H9 (cell line): Measurements from ENCODE around the gene KATNIP. TPM values are rescaled to one million over a fixed set of nuclear protein-coding genes. Genes with fewer than 3 reads are reported as not detected.

ENCODE experiments used
- DNase-seq: peaks from one replicate; pipeline ENCODE4 v3.0.0-alpha.2; 2017
- H2AFZ ChIP-seq: one replicate; pipeline ENCODE4 v1.6.1; 2013; ENCODE audit warnings: mild to moderate bottlenecking, low read length, control low read depth, moderate library complexity
- H2AK5ac ChIP-seq: 2 replicates; pipeline ENCODE4 v1.6.1; 2013; ENCODE audit warnings: low read length, control low read depth, mixed read lengths; ENCODE audit not compliant: insufficient read length
- H2BK120ac ChIP-seq: one replicate; pipeline ENCODE4 v1.6.1; 2013; ENCODE audit warnings: low read depth, mild to moderate bottlenecking, low read length, control low read depth, inconsistent platforms; ENCODE audit not compliant: poor library complexity, severe bottlenecking
- H2BK12ac ChIP-seq: 2 replicates; pipeline ENCODE4 v1.6.1; 2013; ENCODE audit warnings: low read length, control low read depth, mixed read lengths, low read depth; ENCODE audit not compliant: insufficient read length
- H2BK15ac ChIP-seq: 2 replicates; pipeline ENCODE4 v1.6.1; 2013; ENCODE audit warnings: low read depth, low read length, control low read depth
- H2BK20ac ChIP-seq: one replicate; pipeline ENCODE4 v1.6.1; 2013; ENCODE audit warnings: low read depth, mild to moderate bottlenecking, low read length, control low read depth, inconsistent platforms; ENCODE audit not compliant: poor library complexity, severe bottlenecking
- H2BK5ac ChIP-seq: 2 replicates; pipeline ENCODE4 v1.6.1; 2013; ENCODE audit warnings: low read length, control low read depth, mixed read lengths; ENCODE audit not compliant: insufficient read length
- H3K14ac ChIP-seq: 2 replicates; pipeline ENCODE4 v1.6.1; 2013; ENCODE audit warnings: low read length, control low read depth; ENCODE audit not compliant: insufficient read depth
- H3K18ac ChIP-seq: 2 replicates; pipeline ENCODE4 v1.6.1; 2013; ENCODE audit warnings: low read depth, mild to moderate bottlenecking, mixed read lengths, low read length, control low read depth; ENCODE audit not compliant: insufficient read length
- H3K23ac ChIP-seq: 2 replicates; pipeline ENCODE4 v1.6.1; 2013; ENCODE audit warnings: low read length, control low read depth, mixed read lengths, low read depth; ENCODE audit not compliant: insufficient read length
- H3K23me2 ChIP-seq: 2 replicates; pipeline ENCODE4 v1.6.1; 2013; ENCODE audit warnings: low read depth, mild to moderate bottlenecking, mixed read lengths, low read length, control low read depth; ENCODE audit not compliant: insufficient read length, poor library complexity, severe bottlenecking
- H3K27ac ChIP-seq: 2 replicates; pipeline ENCODE4 v1.5.1; 2013; ENCODE audit warnings: low read length, control low read depth, mixed read lengths, low read depth; ENCODE audit not compliant: insufficient read length
- H3K27me3 ChIP-seq: 2 replicates; pipeline ENCODE4 v1.6.1; 2013; ENCODE audit warnings: low read length, control low read depth, inconsistent platforms; ENCODE audit not compliant: insufficient read depth
- H3K4ac ChIP-seq: 2 replicates; pipeline ENCODE4 v1.6.1; 2013; ENCODE audit warnings: low read depth, mild to moderate bottlenecking, control low read depth, inconsistent platforms, low read length, moderate library complexity
- H3K4me1 ChIP-seq: 2 replicates; pipeline ENCODE4 v1.6.1; 2013; ENCODE audit warnings: low read length, control low read depth, inconsistent platforms; ENCODE audit not compliant: insufficient read depth
- H3K4me2 ChIP-seq: 2 replicates; pipeline ENCODE4 v1.6.1; 2013; ENCODE audit warnings: low read length, control low read depth, mixed read lengths; ENCODE audit not compliant: insufficient read length, insufficient read depth
- H3K56ac ChIP-seq: 2 replicates; pipeline ENCODE4 v1.6.1; 2013; ENCODE audit warnings: low read depth, mild to moderate bottlenecking, mixed read lengths, low read length, control low read depth; ENCODE audit not compliant: insufficient read length
- H3K79me1 ChIP-seq: 2 replicates; pipeline ENCODE4 v1.6.1; 2013; ENCODE audit warnings: low read depth, mild to moderate bottlenecking, moderate library complexity, low read length, control low read depth, inconsistent platforms; ENCODE audit not compliant: insufficient read depth, poor library complexity, severe bottlenecking
- H3K79me2 ChIP-seq: 2 replicates; pipeline ENCODE4 v1.6.1; 2013; ENCODE audit warnings: low read length, control low read depth, inconsistent platforms; ENCODE audit not compliant: insufficient read depth
- H3K9ac ChIP-seq: 2 replicates; pipeline ENCODE4 v1.6.1; 2013; ENCODE audit warnings: low read length, control low read depth, mixed read lengths; ENCODE audit not compliant: insufficient read length; ENCODE audit errors: extremely low read depth
- H3K9me3 ChIP-seq: one replicate; pipeline ENCODE4 v1.6.1; 2013; ENCODE audit warnings: low read depth, low read length, inconsistent platforms; ENCODE audit not compliant: control insufficient read depth
- H3T11ph ChIP-seq: one replicate; pipeline ENCODE4 v1.6.1; 2013; ENCODE audit warnings: mild to moderate bottlenecking, low read length, control low read depth, inconsistent platforms
- H4K20me1 ChIP-seq: one replicate; pipeline ENCODE4 v1.6.1; 2013; ENCODE audit not compliant: control insufficient read depth, insufficient read length, insufficient read depth
- H4K5ac ChIP-seq: 2 replicates; pipeline ENCODE4 v1.6.1; 2013; ENCODE audit warnings: low read depth, mild to moderate bottlenecking, mixed read lengths, low read length, control low read depth; ENCODE audit not compliant: insufficient read length
- H4K8ac ChIP-seq: replicated peaks from 2 replicates; pipeline ENCODE4 v1.6.1; 2013; ENCODE audit warnings: low read length, control low read depth, mixed read lengths, low read depth; ENCODE audit not compliant: insufficient read length
- H4K91ac ChIP-seq: 2 replicates; pipeline ENCODE4 v1.6.1; 2013; ENCODE audit warnings: low read depth, mild to moderate bottlenecking, moderate library complexity, mixed read lengths, low read length, control low read depth; ENCODE audit not compliant: insufficient read length
- H3K27ac Mint-ChIP-seq, 3 experiments: 2 replicates in 2 of 3; 3 replicates in 1 of 3; pipeline ENCODE4 v1.8.0; 2020 to 2021; ENCODE audit warnings: mixed read lengths in 3 of 3, mild to moderate bottlenecking in 1 of 3, moderate library complexity in 1 of 3
- H3K27me3 Mint-ChIP-seq: 2 replicates; pipeline ENCODE4 v1.8.0; 2021; ENCODE audit warnings: low read depth, mild to moderate bottlenecking, moderate library complexity, mixed read lengths
- H3K36me3 Mint-ChIP-seq, 3 experiments: 2 replicates in 2 of 3; 3 replicates in 1 of 3; pipeline ENCODE4 v1.8.0; 2020 to 2021; ENCODE audit warnings: low read depth in 3 of 3, mixed read lengths in 3 of 3; ENCODE audit not compliant: insufficient read depth in 1 of 3
- H3K4me1 Mint-ChIP-seq, 2 experiments: 2 replicates each; pipeline ENCODE4 v1.8.0; 2020; ENCODE audit warnings: mixed read lengths in 2 of 2
- H3K4me3 Mint-ChIP-seq, 2 experiments: 2 replicates in 1 of 2; 3 replicates in 1 of 2; pipeline ENCODE4 v1.8.0; 2020 to 2021; ENCODE audit warnings: mild to moderate bottlenecking in 2 of 2, mixed read lengths in 2 of 2, moderate library complexity in 1 of 2
- H3K9me3 Mint-ChIP-seq, 2 experiments: 2 replicates in 1 of 2; 3 replicates in 1 of 2; pipeline ENCODE4 v1.8.0; 2020; ENCODE audit warnings: mild to moderate bottlenecking in 2 of 2, mixed read lengths in 2 of 2, moderate library complexity in 1 of 2
- CTCF ChIP-seq: fragments of 200-600 bp; sonication (generic); conservative IDR thresholded peaks from 3 replicates; pipeline ENCODE4 v1.8.0; 2021; ENCODE audit warnings: antibody characterized with exemption, mild to moderate bottlenecking
- WGBS: extraction: QIAGEN DNeasy Blood & Tissue Kit; methylation state at CpG from one replicate; pipeline ENCODE4 v1.1.7; 2013; ENCODE audit warnings: missing lambda C conversion rate, low lambda C conversion rate, mixed read lengths; ENCODE audit not compliant: insufficient read length; ENCODE audit errors: extremely low coverage; 5-methylcytosine and 5-hydroxymethylcytosine counted together
- total RNA-seq: library from RNA; stranded (reverse); gene quantifications from 2 replicates; pipeline ENCODE4 v1.2.1, GENCODE V29; 2021

Gene KATNIP
- total RNA-seq, 1 experiment from 2014 or later, result 13.2 TPM

GRCh38 chr16:27500801-27501200 lies 49.1 kb upstream of the KATNIP start:
- H3K4me3 Mint-ChIP-seq, result no peak overlapping the region

More at GRCh38 chr16:27500801-27501200, 49.1 kb upstream of the KATNIP start:
- no peak overlapping the region for H4K91ac ChIP-seq
- no peak overlapping the region for H4K5ac ChIP-seq
- no peak overlapping the region for H3K4ac ChIP-seq
- no peak overlapping the region for H3K9ac ChIP-seq
- no peaks in the 10 kb centered on the region for H3K27me3 ChIP-seq
- H3K4me1 Mint-ChIP-seq, result no peaks in the 10 kb centered on the region
- no peak overlapping the region for H2BK15ac ChIP-seq
- H3K27ac Mint-ChIP-seq, result no peak overlapping the region
- no peak overlapping the region for H3K18ac ChIP-seq
- H3K79me2 ChIP-seq, result no peaks in the 10 kb centered on the region
- H2BK5ac ChIP-seq, result no peak overlapping the region
- no peak overlapping the region for H3K23ac ChIP-seq
- no peak overlapping the region for H3K56ac ChIP-seq
- no peak overlapping the region for H3K14ac ChIP-seq
- no peak overlapping the region for H3T11ph ChIP-seq
- TF ChIP-seq CTCF, result no peak
- H4K8ac ChIP-seq, result no peak overlapping the region
- no peak overlapping the region for H2BK20ac ChIP-seq
- no peaks in the 10 kb centered on the region for H3K9me3 Mint-ChIP-seq
- H2AK5ac ChIP-seq, result no peak overlapping the region
- no CpG with 5 or more reads among the region's 3 CpGs for WGBS
- no peak overlapping the region for H3K4me2 ChIP-seq
- no peak overlapping the region for H2BK120ac ChIP-seq
- no peak overlapping the region for H2AFZ ChIP-seq
- no peaks in the 10 kb centered on the region for H3K9me3 ChIP-seq
- no peaks in the 10 kb centered on the region for H3K27me3 Mint-ChIP-seq
- H3K36me3 Mint-ChIP-seq, result peaks cover 60 to 95% (median 94%) of the 10 kb centered on the region in 3 experiments
- DNase-seq, result no peak
- no peak overlapping the region for H3K27ac ChIP-seq
- H2BK12ac ChIP-seq, result no peak overlapping the region
- H3K4me1 ChIP-seq, result no peaks in the 10 kb centered on the region
- H3K79me1 ChIP-seq, result no peaks in the 10 kb centered on the region
- H3K23me2 ChIP-seq, result no peaks in the 10 kb centered on the region
- H4K20me1 ChIP-seq, result no peaks in the 10 kb centered on the region
